Measurements from ENCODE around the gene GRHL1.
A peak's percentile ranks its signal among the peaks of the same experiment; 100 is the strongest.
"Not testable (repeated sequence)": the region's sequence is repeated elsewhere in the genome, so short reads cannot be mapped to it uniquely, and the experiment has no call there.

Gene GRHL1

GRCh38 chr2:10028407-10028987 is 77.0 kb downstream of the GRHL1 start:
- DNase-seq: no peak

GRCh38 chr2:10028988-10029874 is 77.7 kb downstream of the GRHL1 start:
- DNase-seq: peak; percentile 40

DNA sequence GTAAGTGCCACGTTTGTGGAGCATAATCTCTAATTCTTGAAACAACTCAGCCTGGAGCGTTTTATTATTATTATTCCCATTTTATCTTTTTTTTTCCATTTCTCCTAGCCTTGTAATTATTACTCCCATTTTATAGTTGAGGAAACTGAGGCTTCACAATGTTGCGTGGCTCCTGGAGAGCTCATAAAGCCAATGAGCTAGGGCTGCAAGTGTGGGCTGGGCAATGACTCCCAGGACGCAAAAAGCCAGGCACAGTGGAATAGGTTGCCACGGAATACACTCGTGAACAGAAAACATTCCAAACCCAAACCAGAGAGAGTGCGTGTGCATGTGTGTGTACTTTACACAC is 78.4 kb downstream of the GRHL1 start:
- no peak for DNase-seq

DNA sequence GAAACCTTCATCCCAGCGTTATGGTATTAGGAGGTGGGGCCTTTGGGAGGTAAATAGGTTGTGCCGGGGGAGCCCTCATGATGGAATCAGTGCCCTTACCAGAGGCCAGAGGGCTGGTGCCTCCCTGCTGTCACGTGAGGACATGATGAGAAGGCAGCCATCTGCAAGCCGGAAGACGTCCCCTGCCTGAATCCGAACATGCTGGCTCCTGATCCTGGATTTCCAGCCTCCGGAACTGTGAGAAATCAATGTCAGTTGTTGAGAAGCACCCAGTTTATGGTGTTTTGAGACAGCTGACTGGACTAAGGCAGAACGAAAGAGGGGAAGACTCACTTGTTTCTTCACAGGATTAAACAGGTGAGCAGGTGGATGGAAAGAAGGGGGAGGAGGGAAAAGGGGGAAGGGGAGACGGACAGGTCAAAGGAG is 78.8 kb downstream of the GRHL1 start:
- no peak for DNase-seq

- not testable (repeated sequence) for DNase-seq
Measured at GRCh38 chr2:10030798-10031197, 79.3 kb downstream of the GRHL1 start.

- no peak for DNase-seq
Measured at GRCh38 chr2:10031886-10032745, 80.6 kb downstream of the GRHL1 start.

- no peak for DNase-seq
Measured at GRCh38 chr2:10032746-10033105, 81.2 kb downstream of the GRHL1 start.

GRCh38 chr2:10033251-10034006 is 81.9 kb downstream of the GRHL1 start:
- DNase-seq: no peak

- DNase-seq: no peak
Measured at GRCh38 chr2:10034333-10035052, 83.0 kb downstream of the GRHL1 start.

GRCh38 chr2:10035053-10035422 is 83.5 kb downstream of the GRHL1 start:
- no peak for DNase-seq

GRCh38 chr2:10035633-10036032 is 84.1 kb downstream of the GRHL1 start:
- DNase-seq: no peak

DNA sequence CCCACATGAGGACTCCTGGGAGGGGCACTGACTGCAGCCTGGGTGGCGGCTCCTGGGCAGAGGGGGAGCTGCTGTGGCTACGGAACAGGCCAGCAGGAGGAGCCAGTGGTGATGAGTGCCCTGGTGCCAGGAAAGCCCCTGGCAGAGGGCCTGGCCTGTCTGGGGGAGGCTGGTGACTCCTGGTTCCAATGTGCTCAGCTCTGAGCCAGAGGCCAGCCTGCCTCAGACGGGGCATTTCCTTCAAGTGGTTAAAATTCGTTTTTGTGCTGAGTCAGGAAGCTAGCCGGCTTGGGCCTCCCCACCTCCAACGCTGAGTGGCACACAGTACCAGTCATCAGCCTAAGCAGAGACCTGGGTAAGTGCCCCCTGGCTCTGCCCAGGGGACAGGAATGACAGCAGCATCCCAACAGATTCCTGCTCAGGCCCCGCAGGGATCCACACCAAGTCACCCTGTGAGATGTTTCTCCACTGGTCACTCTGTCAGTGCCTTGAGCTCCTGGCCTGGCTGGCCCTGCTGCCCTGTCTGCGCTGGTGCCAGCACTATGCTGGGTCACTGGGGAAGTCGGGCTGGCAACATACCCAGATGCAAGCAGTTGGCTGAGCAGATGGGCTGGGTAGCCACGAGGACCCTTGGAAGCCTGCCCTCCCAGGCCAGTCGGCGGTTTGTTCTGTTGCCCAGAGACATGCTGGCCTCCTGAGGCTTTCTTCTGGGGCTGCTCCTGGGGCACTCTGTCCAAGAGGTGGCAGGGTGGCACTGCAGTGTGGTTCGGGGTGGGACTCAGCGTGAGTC is 84.8 kb downstream of the GRHL1 start:
- peak; percentile 53 for DNase-seq

DNA sequence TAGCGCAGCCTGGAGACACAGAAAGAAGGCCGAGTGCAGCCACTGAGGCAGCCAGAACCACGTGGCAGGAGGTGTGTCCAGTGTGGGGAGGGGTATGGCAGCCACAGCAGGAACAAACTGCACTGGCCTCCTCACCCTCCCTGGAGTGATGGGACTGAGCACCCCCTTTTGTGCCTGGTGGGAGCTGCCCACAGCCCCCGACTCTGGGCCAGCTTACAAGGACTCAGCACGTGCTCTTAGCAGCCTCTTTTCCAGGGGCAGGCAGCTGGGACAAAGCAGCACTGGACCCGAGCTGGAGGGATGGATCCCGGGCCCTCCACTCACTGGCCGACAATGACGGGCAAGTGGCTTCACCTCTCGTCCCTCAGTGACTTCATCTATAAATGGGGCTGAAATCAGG is 86.6 kb downstream of the GRHL1 start:
- no peak for DNase-seq

DNA sequence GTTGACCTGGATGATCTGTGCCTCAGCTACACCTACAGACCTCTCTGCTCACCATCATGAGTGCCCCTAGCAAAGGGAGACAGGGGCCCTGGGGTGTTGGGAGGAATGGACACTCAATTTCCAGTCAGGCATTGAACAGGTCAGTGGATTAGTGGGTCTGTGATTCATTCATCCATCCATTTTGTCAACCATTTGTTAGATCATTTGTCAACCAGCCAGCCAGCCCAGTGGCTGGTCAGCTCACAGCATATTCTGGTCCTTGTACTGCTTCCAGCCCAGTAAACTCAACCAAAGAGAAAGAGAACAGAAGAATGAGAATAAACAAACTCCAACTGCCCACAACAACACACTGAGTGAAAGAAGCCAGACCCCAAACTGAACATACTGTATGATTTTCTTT is 87.2 kb downstream of the GRHL1 start:
- DNase-seq: no peak

GRCh38 chr2:10039658-10040410 is 88.3 kb downstream of the GRHL1 start:
- DNase-seq: no peak

GRCh38 chr2:10041711-10042110 is 90.2 kb downstream of the GRHL1 start:
- no peak for DNase-seq

DNA sequence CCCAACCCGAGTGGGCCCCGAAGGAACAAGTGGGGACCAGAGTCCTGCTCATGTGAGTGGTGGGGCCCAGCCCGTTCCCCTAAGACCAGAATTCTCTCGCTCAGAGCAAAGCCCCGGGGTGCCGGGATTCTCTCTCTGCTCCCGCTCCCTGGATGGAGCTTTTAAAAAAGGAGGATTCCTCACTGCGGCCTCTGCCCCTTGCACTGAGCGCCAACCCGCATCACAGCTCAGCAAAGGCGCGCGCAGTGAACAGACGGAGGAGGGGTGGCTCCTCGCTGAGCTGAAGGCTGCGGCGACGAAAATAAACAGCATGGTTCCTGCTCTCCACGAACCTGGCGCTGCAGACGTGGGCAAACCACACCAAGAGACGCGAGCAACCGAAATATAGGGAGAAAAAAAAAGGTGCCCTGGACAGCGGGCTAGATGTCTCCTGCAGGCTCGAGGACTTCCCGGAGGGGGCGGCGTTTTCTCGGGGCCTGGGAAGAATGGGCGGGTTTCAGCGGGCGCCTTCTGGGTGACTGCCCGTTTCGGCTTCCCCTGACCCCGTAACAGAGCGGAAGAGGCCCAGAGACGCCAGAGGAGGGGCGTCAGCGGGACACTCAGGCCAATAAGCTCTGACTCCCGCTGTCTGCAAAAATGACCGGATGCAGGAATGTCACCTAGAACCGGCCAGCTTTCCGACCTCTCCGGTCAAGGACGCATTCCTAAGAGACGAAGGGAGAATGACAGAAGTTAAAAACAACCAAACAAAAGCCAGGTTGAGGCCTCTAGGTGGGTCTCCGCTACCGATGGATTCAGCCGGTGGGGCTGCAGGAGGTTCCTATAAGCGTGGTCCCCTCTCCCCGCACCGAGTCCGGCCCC is 91.0 kb downstream of the GRHL1 start:
- peak; percentile 47 for DNase-seq

GRCh38 chr2:10043256-10043905 is 91.9 kb downstream of the GRHL1 start, which contains the start of gene KLF11:
TSS of gene KLF11 (plus strand) at chr2:10043550. CDS start at chr2:10043717, 167 bp downstream.
- DNase-seq: peak; percentile 89

Measured in CD4-positive, alpha-beta T cell treated with Interleukin-17A for 4 hours (primary cell).